Fibroblast of skin of left biceps (primary cell): Measurements from ENCODE around the gene ERAP2.
"Not testable (repeated sequence)": the region's sequence is repeated elsewhere in the genome, so short reads cannot be mapped to it uniquely, and the experiment has no call there.

Experiments
- DNase-seq, 2 experiments: peaks; one replicate each; pipeline ENCODE4 v3.0.0-alpha.2; 2013; ENCODE audit warnings: low read depth in 2 of 2

The ERAP2 gene

GRCh38 chr5:96861076-96861475, 15.2 kb upstream of the ERAP2 start:
- DNase-seq, result no peak

DNA sequence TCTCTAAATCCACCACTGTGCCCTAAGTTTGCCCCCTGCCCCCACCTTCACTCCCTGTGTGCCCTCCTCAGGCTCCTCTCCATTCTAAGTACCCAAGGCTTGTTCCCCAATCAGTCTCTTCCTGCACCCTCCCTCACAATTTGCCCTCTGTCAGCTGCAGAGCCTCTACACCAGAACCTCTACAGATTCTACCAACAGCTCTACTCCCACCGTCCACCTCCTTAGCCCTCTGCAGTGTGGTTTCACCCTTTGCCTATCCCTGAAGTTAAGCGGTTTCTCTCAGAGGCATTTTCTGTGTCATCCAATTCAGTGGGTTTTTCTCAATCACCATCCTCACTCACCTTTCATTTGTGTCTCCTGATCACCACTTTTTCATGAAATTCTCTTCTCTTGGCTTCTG, 13.2 kb upstream of the ERAP2 start:
- no peak for DNase-seq

GRCh38 chr5:96863949-96864584, 12.2 kb upstream of the ERAP2 start:
- no peak for DNase-seq

DNA sequence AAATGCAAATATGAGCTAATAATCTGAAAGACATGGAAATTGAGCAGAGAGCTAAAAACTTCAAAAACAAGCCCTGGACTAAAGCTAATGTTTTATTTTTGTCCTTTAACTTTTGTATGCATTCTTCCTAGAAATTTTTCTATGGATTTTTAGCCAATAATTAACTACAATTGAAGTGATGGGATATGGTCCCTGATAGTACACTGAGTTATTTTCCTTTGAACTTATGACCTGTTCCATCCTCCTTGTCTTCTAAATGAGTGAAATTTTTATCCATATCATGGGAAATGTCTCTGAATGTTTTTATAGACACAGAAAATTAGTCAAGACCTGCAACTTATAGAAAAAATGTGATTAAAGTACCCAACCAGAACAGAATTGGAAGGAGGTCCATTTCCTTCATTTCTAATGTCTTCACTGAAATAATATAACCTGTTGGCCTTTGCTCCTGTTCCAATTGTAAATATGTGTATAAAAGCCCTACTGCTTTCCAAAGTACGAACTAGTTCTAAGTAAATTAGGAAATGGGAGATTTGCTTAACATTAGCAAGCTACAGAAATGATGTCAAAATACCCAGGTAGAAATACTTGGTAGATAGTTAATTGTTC, 11.3 kb upstream of the ERAP2 start:
- no peak for DNase-seq

DNA sequence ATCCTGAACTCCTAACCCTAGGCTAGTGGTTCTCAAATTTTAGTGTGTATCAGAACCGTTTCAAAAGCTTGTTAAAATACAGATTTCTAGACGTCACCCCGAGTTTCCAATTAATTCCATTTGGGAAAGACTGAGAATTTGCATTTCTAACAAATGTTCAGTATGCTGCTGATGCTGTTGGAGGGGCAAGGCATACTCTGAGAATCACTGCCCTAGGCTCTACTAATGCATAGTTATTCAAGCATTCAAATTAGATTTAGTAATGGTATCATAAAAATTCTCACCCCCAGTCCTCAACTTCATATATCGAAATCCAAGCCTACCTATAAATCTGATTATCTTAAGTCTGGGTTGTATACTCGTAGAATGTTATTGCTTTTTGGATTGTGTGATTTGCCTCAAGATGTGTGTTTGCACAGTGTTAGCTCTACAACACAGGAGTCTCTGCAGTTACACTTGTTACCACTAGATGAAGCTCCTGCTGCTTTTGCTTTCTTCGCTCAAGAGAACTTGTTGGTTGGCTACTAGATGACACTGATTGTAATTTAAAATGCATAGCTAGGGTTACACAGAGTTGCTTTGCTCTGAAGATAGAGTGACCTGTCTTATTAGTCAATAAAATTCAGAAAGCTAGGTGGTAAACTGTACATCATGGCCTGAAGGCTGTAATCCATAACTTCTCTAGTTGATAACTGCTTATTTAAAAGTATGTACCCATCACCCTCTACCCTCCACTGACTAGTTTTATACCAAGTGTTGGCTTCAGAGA, 7.5 kb upstream of the ERAP2 start:
- peak in 1 of 2 experiments; percentile 27 for DNase-seq

- no peak for DNase-seq
These were observed 7.0 kb upstream of the ERAP2 start for GRCh38 chr5:96869372-96869641.

GRCh38 chr5:96870094-96871026, 5.9 kb upstream of the ERAP2 start:
- no peak for DNase-seq

GRCh38 chr5:96871027-96871399, 5.3 kb upstream of the ERAP2 start:
- no peak for DNase-seq

- DNase-seq, result no peak
These were observed 4.6 kb upstream of the ERAP2 start for GRCh38 chr5:96871686-96872085.

DNA sequence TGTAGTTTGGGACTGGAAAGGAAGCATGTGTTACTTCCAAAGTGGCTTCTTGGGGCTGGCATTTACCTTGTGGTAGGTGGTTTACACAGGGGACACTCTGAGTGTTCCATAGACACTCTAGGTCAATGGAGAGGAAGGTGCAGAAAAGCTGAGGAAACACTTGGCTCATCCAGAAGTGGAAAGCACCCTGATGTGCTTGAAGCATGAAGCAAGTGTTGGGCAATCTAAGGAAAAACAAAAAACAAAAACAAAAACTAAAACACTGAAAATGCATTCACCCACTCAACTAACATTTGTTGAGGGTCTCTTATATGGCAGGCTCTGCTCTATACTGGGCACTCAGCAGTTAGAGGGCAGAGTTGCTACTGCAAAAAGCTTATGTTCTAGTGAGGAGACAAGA, 2.9 kb upstream of the ERAP2 start:
- no peak for DNase-seq

- DNase-seq, result no peak
These were observed 1.7 kb upstream of the ERAP2 start for GRCh38 chr5:96874631-96875030.

- DNase-seq, result no peak
These were observed 459 bp upstream of the ERAP2 start for GRCh38 chr5:96875791-96876291.

GRCh38 chr5:96876977-96877469, 723 bp downstream of the ERAP2 start:
- not testable (repeated sequence) for DNase-seq

DNA sequence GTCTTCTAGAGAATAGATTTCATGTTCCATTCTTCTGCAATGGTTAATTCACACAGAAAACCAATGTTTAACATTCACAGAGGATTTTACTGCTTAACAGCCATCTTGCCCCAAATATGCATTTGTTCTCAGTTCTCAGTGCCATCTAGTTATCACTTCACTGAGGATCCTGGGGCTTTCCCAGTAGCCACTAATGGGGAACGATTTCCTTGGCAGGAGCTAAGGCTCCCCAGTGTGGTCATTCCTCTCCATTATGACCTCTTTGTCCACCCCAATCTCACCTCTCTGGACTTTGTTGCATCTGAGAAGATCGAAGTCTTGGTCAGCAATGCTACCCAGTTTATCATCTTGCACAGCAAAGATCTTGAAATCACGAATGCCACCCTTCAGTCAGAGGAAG, 3.4 kb downstream of the ERAP2 start:
- DNase-seq, result no peak

GRCh38 chr5:96880444-96881164, 4.3 kb downstream of the ERAP2 start:
- DNase-seq, result no peak

GRCh38 chr5:96881511-96882115, 5.3 kb downstream of the ERAP2 start:
- no peak for DNase-seq

GRCh38 chr5:96883871-96884270, 7.6 kb downstream of the ERAP2 start:
- DNase-seq, result no peak

GRCh38 chr5:96884995-96885394, 8.7 kb downstream of the ERAP2 start:
- DNase-seq, result no peak

- no peak for DNase-seq
These were observed 9.4 kb downstream of the ERAP2 start for GRCh38 chr5:96885518-96886338.

- DNase-seq, result peak; percentile 52 to 57
These were observed 17.0 kb downstream of the ERAP2 start for GRCh38 chr5:96893342-96893741.
